Uterus (tissue), 4 donors: ENCODE results near the gene RPS29. TPM values are rescaled to one million over a fixed set of nuclear protein-coding genes. Genes with fewer than 3 reads are reported as not detected.

Source experiments
- DNase-seq, 2 donors: peaks; one replicate each; pipeline ENCODE4 v3.0.0-alpha.2; 2019 to 2020
- H3K27ac ChIP-seq, 2 donors: fragments of 200-600 bp; sonication (generic); 1 replicate in 1 of 2; 2 replicates in 1 of 2; pipeline ENCODE4 v1.5.1; 2016 to 2018
- H3K27me3 ChIP-seq, 2 donors: fragments of 200-600 bp; sonication (generic); one replicate each; pipeline ENCODE4 v1.5.1; 2018 to 2019; ENCODE audit warnings: control low read depth in 1 of 2
- H3K36me3 ChIP-seq, 2 donors: fragments of 200-600 bp; sonication (generic); one replicate each; pipeline ENCODE4 v1.5.1; 2019; ENCODE audit warnings: control low read depth in 1 of 2
- H3K4me1 ChIP-seq, 2 donors: fragments of 200-600 bp; sonication (generic); one replicate each; pipeline ENCODE4 v1.5.1; 2018 to 2019; ENCODE audit warnings: control low read depth in 1 of 2
- H3K4me3 ChIP-seq, 2 donors: fragments of 200-600 bp; sonication (generic); 1 replicate in 1 of 2; 2 replicates in 1 of 2; pipeline ENCODE4 v1.5.1; 2018 to 2019; ENCODE audit warnings: mild to moderate bottlenecking in 1 of 2
- H3K9me3 ChIP-seq, 2 donors: fragments of 200-600 bp; sonication (generic); one replicate each; pipeline ENCODE4 v1.5.1; 2019; ENCODE audit warnings: control low read depth in 1 of 2
- CTCF ChIP-seq, 4 experiments: fragments of 200-600 bp in 2 of 4; fragments of 450-650 bp in 2 of 4; sonication (generic) in 2 of 4; IDR thresholded peaks; one replicate each; pipeline ENCODE4 v1.5.1; 2016 to 2019; ENCODE audit warnings: antibody characterized with exemption in 4 of 4, mild to moderate bottlenecking in 2 of 4, moderate library complexity in 1 of 4
- POLR2A ChIP-seq, 2 donors: fragments of 450-650 bp; IDR thresholded peaks; one replicate each; pipeline ENCODE4 v1.6.1; 2016; ENCODE audit warnings: antibody characterized with exemption in 2 of 2, mild to moderate bottlenecking in 1 of 2, moderate library complexity in 1 of 2
- intact Hi-C: fragments of 100-400 bp; cut with DNase I; formaldehyde crosslinking; loops from one replicate; pipeline ENCODE4 v1.15.1; 2023; ENCODE audit warnings: low total_unique reads
- total RNA-seq, 4 donors: library from RNA; depleted of rRNA in 3 of 4; stranded (reverse); fragments of >200 nt in 3 of 4; gene quantifications; one replicate each; pipeline versions ENCODE4 v1.1.0 to v1.2.4, GENCODE V29; 2014 to 2023
- donor health status: DM: yes; HTN: yes; CAD: no.

Gene RPS29
- total RNA-seq, 4 donors from 2014 or later = 1,068 to 7,966 (median 2,908) TPM

DNA sequence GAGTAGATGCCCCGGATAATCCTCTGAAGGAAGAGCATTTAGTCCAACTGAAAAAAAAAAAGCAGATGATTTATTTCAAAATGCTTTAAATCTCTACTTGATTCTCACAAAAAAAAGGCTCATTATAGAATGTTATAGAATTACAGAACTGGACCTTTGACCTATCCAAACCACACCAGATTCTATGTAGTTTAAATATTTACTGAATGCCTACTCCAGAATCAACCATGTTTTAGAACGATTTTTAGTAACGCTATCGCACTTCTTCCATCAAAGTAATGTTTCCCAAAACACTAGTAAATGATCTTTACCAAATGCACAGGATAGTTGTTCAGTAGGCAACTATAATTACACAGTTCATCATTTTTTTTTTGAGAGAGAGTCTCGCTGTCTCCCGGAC, 2.6 kb downstream of the RPS29 start:
- no peak overlapping the region for H3K27ac ChIP-seq
- peaks cover 0 to 4% of the 10 kb centered on the region in 2 donors for H3K4me1 ChIP-seq
- H3K36me3 ChIP-seq = no peaks in the 10 kb centered on the region
- no peak for TF ChIP-seq CTCF (IDR thresholded peaks at IDR 0.05)
- no peak for TF ChIP-seq POLR2A (IDR thresholded peaks at IDR 0.05)
- H3K9me3 ChIP-seq = no peaks in the 10 kb centered on the region
- DNase-seq = no peak
- intact Hi-C loops = no loop called here
- H3K27me3 ChIP-seq = no peaks in the 10 kb centered on the region
- no peak overlapping the region for H3K4me3 ChIP-seq

DNA sequence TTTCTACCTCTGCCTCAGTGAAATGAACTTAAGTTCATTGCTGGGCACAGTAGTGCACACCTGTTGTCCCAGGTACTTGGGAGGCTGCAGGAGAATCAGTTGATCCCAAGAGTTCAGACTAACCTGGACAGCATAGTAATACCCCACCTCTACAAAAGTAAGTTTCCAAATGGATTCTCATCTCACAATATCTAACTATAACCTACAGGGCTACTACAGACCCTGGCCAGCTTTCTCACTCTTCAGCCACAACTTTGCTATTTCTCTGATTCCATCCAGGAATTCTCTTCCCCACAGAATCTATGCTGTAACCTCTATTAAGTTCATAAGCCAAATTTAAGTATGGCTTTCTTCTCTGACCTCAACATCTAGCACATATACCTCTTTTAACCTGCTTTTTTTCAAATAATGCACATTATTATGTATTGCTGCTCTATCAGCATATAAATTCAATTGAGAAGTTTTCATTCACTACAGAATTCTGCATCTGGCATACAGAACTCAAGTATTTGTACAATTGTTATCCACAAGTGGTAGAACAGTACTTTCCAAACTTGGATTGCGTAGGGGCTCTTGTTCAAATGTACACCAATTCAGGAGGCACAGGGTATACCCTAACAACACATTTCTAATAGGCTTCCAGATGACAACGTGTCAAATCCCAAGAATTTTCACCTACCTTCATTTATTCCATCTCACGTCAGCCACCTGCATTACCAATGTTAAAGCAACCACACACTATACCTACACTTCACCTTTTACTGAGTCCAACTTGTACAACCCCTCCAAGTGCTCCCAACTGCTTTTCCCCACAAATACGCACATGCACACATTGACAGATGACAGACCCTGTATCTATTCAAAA, 3.8 kb downstream of the RPS29 start:
- no peak for DNase-seq
- TF ChIP-seq CTCF (IDR thresholded peaks at IDR 0.05) = no peak
- TF ChIP-seq POLR2A (IDR thresholded peaks at IDR 0.05) = no peak
- intact Hi-C loops = no loop called here

GRCh38 chr14:49581209-49582112, 4.7 kb downstream of the RPS29 start:
- DNase-seq = no peak
- no peaks in the 10 kb centered on the region for H3K9me3 ChIP-seq
- intact Hi-C loops = no loop called here
- H3K36me3 ChIP-seq = no peaks in the 10 kb centered on the region
- H3K27me3 ChIP-seq = no peaks in the 10 kb centered on the region
- no peak overlapping the region for H3K27ac ChIP-seq
- H3K4me3 ChIP-seq = no peak overlapping the region
- TF ChIP-seq CTCF (IDR thresholded peaks at IDR 0.05) (no peak), POLR2A (IDR thresholded peaks at IDR 0.05) (no peak)
- H3K4me1 ChIP-seq = peaks cover 0 to 4% of the 10 kb centered on the region in 2 donors

More for the DNA sequence above, 3.8 kb downstream of the RPS29 start:
- Histone ChIP-seq H3K27me3 (no peaks in the 10 kb centered on the region), H3K36me3 (no peaks in the 10 kb centered on the region), H3K9me3 (no peaks in the 10 kb centered on the region), H3K27ac (no peak overlapping the region), H3K4me1 (peaks cover 0 to 4% of the 10 kb centered on the region in 2 donors), H3K4me3 (no peak overlapping the region)

DNA sequence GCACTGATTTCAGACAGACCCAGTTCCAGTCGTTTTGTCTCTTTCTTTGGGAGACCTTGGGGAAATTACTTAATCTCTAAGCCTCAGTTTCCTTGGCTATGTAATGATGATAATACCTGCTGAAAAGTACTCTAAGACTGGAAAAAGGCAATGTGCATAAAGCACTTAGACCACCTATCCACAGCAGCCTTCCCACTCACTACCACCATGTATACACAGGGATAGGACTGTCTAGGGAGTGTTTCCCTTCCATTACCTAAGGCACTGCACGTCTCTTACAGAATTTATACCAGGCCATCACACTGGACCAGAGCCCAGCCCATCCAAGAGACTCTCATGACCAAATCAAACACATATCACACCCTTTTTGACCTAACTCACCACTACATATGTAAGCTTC, 6.3 kb downstream of the RPS29 start:
- no peak for TF ChIP-seq POLR2A (IDR thresholded peaks at IDR 0.05)
- TF ChIP-seq CTCF (IDR thresholded peaks at IDR 0.05) = no peak
- Histone ChIP-seq H3K27ac (no peak overlapping the region), H3K4me3 (no peak overlapping the region), H3K4me1 (peaks cover 0 to 3% of the 10 kb centered on the region in 2 donors), H3K36me3 (no peaks in the 10 kb centered on the region), H3K9me3 (no peaks in the 10 kb centered on the region), H3K27me3 (no peaks in the 10 kb centered on the region)
- DNase-seq = no peak
- intact Hi-C loops = no loop called here

DNA sequence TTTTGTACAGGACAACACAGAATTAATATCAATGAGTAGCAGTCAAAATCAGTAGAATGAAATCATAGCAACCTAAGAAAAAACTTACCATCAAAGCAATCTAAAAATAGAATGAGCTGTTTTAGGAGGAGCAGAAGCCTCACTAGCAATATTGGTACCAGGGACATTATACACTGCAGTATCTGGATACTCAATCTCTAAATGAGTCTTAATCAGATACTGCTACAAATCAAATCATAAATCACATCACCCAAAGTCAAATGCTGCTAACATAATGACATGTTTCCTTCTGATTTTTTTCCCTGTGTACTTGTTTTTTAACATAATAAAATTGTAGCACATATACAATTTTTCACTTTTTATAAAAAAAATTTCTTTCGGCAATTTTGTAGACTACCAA, 8.0 kb downstream of the RPS29 start:
- no peaks in the 10 kb centered on the region for H3K36me3 ChIP-seq
- intact Hi-C loops = no loop called here
- no peaks in the 10 kb centered on the region for H3K9me3 ChIP-seq
- no peak overlapping the region for H3K4me3 ChIP-seq
- TF ChIP-seq CTCF (IDR thresholded peaks at IDR 0.05) (no peak), POLR2A (IDR thresholded peaks at IDR 0.05) (no peak)
- H3K27me3 ChIP-seq = no peaks in the 10 kb centered on the region
- no peak overlapping the region for H3K27ac ChIP-seq
- no peak for DNase-seq
- no peaks in the 10 kb centered on the region for H3K4me1 ChIP-seq
